NK-92 treated with Interleukin-12 subunit alpha and Interleukin-12 subunit beta, amount 100 ng/mL, for 24 hours (cell line): ENCODE measurements around the gene GNS.
"Not testable (repeated sequence)": the region's sequence is repeated elsewhere in the genome, so short reads cannot be mapped to it uniquely, and the experiment has no call there.

Experiments used
- DNase-seq: peaks from one replicate; lab custom pipeline; 2025; lab: John Stamatoyannopoulos, UW

GNS gene

DNA sequence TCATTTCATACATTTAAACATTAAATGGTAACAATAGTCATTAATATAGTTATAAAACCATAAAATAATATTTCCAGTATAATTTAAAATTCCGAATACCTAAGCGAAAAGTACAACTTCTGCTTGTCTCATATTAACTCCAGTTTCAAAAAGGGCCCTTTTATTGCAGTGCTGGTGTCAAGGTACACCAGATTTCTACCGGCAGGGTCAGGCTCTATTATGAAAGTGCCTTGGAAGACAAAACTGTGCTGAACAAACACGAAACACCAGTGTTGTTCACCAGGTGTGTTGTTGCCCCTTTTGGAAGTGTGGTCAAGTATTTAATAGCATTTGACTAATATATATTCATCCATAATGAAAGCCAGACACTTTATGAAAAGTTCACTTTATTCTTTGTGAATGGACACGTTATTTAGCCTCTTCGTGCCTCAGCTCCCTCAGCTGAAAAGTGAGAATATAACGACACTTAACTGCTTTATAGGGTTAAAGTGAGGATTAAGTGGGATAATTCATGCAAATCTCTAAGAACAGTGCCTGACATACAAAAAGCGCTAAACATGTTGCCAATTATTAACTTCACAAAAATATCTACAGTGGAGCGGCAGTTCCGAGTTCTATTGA is 20.3 kb upstream of the GNS start:
- DNase-seq = no peak

DNA sequence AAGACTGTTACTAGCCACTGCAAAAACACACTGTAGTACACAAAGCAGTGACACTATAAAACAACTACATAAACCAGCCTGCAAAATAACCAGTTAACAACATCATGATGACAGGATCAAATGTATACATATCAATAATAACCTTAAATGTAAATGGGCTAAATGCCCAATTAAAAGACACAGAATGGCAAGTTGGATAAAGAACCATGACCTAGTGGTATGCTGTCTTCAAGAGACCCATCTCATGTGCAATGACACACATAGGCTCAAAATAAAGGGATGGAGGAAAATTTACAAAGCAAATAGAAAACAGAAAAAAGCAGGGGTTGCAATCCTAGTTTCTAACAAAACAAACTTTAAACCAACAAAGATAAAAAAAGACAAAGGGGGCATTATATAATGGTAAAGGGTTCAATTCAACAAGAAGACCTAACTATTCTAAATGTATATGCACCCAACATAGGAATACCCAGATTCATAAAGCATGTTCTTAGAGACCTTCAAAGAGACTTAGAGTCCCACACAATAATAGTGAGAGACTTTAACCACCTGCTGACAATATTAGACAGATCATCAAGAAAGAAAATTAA is 16.0 kb upstream of the GNS start:
- not testable (repeated sequence) for DNase-seq

DNA sequence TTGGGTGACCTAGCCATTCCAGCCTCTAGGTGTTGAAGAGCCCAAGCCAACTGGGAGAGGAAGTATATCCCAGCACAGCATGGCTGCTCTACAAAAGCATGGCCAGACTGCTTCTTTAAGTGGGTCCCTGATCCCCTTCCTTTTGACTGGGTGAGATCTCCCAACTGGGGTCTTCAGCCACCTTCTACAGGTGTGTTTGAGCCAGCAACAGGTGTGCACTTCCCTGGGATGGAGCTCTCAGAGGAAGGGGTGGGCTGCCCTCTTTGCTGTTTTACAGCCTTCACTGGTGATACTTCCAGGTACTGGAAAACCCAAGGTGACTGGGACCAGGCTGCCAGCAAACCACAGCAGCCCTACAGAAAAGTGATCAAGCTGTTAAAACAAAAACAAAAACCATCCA is 14.2 kb upstream of the GNS start:
- no peak for DNase-seq

DNA sequence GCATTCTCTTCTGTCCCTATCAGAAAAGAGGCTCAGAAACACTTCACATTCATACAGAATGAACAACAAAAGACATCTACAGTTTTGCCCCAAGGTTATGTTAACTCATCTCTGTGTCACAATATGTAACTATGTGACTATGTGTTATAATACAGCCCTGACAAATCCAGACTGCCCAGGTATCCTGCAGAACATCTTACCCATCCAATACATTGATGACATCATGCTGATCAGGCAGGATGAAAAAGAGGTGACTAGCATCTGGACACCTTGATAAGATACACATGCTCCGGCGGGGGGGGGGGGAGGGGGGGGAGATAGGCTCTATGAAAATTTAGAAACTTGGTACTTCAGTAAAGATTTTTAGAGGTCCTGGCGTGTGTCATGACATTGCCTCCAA is 8.3 kb upstream of the GNS start:
- no peak for DNase-seq

DNA sequence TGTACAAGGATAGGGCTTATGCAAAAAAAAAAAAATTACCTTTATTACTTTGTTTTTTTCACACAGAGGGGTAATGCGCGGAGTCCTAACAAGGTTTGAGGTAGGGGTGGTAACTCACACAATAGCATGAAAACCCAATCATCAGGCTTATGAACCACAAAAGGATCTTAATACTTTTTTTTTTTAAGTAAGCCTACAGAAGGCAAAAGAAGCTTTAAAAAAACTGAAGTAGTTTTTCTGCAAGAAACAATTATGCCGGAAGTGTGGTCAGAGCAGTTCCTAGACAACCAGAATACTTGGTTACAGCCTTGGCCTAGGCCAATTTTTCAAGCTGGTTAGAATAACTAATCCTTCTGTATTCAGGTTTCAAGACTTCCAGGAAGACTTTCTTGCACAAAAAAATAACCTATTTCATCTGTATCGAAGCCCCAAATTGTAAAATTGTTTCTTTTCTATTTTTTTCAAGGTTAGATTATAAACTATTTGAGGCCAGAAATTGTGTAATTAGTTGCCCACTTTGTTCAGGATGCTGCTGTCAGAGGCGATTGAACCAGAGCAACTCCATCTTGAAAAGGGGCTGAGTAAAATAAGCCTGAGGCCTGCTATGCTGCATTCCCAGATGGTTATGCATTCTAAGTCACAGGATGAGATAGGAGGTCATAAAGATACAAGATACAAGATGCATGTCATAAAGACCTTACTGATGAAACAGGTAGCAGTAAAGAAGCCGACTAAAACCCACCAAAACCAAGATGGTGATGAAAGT is 1.8 kb upstream of the GNS start:
- DNase-seq = no peak

DNA sequence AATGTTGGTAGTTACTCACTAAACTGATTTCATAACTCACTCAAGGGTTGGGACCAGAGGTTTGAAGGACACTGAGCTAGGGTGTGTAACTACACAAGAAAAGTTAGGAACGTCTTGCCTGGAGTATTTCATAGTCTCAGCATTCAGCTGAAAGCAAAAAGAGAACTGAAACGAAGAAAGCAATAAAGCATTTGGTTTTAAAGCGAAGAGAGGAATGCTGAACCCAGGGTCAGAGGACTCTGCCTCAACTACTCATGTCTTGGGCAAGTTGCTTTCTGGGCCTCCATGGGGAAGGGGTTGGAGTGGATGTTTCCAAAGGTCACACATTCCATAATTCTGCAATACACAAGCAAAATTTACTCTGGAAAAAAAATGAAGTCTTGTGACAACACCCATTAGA is 1.4 kb downstream of the GNS start:
- no peak for DNase-seq

DNA sequence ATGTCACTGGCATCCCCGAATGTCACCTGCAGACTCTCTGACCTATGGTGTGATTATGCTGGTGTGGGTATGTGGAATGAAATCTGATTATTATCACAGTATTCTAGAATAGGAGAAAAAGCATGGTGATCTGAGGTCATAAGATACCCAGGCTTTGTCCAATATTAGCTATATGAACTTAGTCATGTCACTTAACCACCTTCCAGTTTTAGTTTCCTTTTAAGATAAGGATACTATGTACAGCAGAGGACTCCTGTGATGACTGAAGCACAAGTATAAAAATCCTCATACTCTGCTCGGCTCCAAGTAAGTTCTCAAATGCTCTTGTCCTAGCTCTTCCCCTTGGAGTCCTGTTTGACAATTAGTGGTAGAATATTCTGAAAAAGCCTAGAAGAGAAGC is 2.8 kb downstream of the GNS start:
- DNase-seq = no peak

DNA sequence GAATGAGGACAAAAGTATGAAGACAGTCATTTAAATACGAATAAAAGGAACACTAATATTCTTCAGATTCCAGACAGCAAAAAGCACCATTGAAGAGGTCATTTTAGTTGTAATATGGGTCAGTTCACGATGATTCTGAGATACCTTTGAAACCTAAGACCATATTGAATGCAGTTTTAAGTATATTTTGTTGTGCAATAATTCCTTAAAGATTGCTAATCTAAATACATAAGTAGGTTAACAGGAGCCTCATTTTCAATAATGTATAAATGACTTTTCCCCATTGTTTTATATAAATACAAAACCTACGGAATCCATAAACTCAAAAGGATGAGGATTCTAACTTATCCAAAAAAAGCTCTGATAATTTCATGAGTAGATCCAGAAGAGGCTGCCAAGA is 5.8 kb downstream of the GNS start:
- no peak for DNase-seq

DNA sequence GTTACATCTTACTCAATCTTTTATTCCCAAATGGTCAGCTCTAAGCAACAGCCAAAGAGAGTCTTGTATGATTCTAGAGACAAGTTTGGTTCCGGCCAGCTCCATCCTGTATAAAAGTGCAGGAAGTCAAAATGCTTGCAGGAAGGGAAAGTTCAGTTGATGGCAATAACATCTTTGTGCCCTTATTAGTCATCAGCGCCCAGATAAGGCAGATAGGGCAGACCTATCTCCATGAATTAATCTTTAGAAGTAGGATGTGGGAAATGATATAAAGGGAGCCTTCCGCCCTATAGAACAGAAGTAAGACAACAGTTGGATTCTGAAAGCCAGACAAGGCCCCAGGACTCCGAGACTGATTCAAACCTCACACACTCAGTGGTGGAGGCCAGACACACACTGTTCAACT is 6.4 kb downstream of the GNS start:
- no peak for DNase-seq

DNA sequence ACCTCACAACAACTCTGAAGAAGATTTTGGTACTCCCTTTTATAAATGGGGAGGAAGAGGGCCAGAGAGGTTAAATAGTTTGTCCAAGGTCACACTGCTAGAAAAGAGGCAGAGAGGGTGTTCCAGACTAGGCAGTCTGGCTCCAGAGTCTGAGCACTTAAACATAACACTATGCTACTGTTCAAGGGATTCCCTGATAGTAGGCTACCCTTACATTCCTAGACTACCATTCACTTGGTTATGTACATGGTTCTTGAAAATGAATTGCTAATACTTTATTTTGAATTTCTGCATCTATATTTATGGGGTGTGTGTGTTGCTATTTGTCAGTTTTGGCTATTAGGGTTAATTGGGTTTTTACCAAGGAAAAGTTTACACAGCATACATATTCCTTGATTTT is 7.2 kb downstream of the GNS start:
- no peak for DNase-seq

DNA sequence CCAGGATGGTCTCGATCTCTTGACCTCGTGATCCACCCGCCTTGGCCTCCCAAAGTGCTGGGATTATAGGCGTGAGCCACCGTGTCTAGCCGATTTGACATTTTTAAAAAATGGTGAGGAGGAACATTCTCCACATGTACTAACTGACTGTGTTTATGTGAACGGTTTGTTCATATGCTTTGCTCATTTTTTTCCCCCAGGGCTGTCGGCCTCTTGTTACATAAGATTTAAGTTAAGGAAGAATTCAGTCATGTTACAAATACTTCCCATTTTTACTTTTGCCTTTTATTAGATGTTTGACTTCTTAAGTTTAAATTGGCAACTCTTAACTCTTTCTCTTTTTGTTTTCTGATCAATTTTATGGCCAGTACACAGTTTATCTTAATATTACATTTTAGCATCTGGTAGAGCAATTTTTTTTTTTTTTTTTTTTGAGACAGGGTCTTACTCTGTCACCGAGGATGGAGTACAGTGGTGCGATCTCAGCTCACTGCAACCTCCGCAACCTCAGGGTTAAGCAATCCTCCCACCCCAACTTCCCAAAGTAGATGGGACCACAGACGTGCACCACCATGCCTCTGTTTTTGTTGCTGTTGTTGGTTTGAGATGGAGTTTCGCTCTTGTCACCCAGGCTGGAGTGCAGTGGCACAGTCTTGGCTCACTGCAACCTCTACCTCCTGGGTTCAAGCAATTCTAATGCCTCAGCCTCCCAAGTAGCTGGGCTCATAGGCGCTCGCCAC is 9.6 kb downstream of the GNS start:
- DNase-seq = no peak

DNA sequence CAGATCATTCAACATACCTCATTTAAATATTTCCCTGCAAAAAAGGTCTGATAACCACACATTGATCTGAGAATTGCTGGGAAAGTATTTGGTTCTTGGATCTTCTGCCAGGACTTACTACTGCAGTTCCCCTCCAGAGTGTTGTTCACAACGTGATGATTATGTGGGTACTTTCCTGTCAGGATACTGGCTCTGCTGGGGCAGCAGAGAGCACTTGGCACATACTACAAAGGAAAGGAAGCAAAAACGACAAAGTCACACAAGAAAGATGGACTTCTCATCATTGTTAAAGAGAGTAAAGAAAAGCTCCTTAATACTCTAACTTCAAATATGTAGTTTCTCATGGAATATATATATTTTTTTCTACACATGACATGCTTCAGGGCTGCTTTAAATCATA is 11.5 kb downstream of the GNS start:
- DNase-seq = no peak

DNA sequence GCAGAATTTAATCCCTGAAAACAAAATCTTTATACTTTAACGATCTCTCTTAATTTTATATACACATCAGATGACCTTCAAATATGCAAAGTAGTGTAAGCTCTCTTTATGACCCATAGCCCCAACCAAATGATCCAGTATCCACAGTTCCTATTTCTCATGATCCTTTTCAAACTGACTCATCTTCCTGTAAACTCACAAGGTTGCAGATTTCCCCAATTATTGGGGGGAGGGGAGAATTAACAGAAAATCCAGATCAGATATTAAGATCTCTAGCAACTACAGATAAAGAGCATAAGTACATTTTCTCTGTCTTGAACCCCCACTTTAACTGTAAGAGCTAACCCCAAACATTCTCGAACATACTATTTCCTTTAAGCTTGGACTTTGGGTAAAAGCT is 12.5 kb downstream of the GNS start:
- DNase-seq = no peak

DNA sequence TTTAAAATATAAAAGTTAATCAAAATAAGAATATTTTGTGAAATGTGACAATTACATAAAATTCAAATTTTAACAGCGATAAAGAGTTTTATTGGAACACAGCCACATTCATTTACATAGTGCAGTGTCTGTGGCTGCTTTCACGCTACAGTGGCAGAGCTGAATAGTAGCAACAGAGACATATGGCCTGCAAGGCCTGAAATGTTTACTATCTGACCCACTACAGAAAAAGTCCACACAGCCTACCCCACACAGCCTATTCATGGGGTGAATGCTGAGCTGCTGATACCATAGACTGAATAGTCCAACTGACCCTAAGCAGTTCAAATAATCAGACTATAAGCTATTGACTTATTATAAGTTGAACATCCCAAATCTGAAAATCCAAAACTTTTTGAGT is 13.2 kb downstream of the GNS start:
- DNase-seq = no peak

DNA sequence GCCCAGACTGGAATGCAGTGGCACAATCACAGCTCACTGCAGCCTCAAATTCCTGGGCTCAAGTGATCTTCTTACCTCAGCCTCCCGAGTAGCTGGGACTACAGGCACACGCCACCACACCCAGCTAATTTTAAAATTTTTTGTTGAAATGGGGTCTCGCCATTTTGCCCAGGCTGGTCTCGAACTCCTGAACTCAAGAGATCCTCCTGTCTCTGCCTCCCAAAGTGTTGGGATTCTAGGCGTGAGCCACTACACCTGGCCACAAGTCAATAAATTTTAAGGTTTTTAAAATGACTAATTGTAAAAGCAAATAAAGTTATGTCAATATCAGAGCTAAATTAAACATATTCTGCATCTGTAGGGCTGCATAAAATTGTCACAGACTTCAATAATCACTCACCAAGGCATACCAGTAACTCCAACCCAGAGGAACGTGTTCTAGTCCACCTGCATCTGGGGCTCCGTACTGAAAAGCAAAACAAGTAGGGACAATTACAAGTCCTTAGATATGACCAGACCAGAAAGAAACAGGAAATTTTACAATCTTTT is 13.9 kb downstream of the GNS start:
- no peak for DNase-seq

DNA sequence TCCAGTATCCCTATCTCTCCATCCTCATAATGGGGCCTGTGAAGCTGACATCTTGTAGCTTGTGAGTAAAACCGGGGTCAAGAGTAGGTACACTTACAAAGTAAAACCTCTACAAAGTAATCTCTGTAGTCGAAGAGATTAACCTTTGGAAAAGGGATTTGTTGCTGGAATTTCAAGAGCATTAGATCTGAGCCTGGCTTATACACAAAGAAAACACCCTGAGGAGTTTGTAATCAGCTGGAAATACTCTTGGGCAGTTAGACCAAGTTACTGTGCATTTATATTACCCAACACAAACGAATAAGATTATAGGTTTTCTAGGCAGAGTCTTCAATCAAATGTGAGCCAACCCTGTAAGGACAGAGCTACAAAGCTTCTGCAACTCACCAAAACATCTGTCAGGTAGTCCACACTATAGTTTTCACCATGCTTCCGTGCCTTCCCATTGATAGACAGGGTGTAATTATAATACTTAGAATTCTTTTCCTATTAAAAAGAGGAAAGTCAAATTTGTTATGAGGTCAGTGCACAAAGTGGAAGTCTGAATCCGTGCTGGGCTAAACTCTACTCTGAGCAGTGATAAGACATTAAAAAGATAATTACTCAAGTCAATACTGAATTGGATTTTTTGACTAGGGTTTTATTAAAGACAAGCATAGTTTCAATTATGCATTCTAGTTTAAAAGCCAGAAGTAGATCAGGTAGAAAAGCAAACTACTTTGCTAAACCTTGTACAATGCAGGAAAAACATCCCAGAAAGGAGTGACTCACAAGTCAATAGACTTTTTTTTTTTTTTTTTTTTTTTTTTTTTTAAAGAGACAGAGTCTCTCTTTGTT is 14.6 kb downstream of the GNS start:
- DNase-seq = no peak

DNA sequence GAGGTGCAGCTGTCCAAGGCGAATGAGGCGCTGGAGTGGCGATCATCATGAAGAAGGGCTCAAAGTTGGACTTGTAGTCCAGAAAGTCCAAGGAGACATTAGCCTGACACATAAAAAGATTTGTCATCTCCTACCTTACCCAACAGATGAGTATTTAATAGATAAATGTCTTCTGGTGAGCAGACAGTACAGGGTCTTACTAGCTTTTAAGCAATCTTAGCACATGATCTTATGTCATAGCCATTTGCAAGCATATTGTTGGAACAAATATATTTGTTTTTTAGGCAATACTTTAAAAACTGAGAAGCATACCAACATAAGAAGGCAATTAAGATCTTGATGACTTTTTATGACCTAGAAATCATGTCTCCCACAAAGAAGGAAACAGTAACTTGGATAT is 16.0 kb downstream of the GNS start:
- DNase-seq = no peak

DNA sequence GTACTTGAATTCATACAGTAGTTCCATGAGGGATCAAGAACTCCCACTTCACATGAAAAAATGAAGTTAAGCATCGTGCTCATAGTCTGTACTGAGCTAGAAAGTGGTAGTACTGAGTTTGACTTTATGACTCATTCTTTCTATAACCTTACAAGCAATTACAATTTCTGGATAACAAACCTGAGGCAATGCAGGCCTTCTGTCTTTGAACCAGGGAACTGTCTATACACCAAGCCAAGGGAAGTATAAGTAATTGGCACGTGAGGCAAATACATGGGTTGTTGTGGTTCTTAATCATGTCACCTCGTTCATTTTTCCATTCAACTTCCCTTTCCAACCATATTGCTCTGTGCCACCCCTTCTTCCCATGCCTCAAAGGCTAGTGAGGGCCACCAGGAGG is 16.8 kb downstream of the GNS start:
- DNase-seq = no peak

DNA sequence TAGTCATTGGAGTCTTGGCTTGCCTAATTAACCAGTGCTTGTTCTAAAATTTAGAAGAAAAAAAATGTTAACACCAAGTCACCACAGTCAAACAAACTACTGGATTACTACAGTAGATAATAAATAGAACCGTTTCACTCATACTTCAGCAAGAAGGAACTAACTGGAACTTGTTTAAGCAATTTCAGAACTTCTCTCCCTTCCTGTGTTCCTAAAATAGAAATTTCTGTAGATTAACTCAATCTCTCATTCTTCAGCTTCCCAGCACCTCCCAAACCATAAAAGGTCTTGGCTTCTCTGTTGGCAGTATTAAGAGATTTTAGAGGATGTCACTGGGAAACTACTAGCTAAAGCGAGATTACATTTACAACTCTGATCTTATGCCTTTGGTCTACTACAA is 18.6 kb downstream of the GNS start:
- DNase-seq = no peak

DNA sequence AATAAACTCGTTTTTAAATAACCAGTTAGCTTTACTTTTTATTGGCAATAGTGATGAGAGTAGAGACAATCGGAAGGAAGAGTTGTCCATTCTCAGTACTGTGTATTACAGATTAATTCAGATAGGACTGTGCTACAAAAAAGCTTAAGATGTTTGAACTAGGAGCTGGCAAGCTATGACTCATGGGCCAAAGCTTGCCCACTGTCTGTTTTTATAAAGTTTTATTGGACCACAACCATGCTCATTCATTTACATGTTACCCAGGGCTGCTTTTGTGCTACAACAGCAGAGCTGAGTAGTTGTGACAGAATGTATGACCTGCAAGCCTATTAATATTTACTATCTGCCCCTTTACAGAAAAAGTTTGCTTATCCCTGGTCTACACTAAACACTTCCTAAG is 19.4 kb downstream of the GNS start:
- no peak for DNase-seq

DNA sequence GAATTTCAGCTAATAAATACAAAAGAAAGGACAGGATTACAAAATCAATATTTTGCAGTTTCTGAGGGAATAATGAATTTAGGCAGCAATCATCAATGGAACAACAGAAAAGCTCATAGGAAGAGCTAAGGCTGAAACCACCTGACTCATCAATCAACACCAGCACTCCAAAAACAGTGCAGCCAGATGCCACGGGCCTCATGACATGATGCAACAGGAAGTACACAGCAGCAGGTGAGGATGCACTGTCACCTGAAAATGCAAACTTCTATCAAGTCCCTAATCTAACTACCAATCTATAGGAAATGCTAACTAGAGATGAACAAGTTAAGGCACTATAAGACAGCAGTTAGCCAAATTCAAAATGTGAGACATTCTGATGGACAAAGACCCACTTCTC is 21.7 kb downstream of the GNS start:
- peak; percentile 33 for DNase-seq

DNA sequence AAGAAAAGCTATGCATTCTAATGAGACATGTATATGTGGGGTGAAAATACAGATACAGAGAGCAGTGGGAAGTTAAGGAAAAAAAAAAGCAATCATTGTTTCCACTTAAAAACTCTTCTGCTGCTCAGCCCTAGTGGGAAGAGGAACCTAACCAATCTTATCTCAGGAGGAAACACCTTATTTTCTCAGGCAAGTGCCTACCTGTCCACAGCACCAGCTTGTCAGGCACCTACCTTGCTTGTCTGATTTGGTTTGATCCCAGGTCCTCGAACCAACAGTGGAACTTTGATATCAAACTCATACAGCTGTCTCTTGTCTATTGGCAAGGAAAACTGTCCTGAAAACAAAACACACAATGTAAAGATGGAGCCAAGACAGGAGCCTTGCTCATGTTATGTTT is 22.4 kb downstream of the GNS start:
- DNase-seq = no peak
